Measurements from ENCODE around the gene KCNE4. TPM values are rescaled to one million over a fixed set of nuclear protein-coding genes. Genes with fewer than 3 reads are reported as not detected.

KCNE4 gene
- total RNA-seq, 1 experiment from 2014 or later: not detected

- Mint-ChIP-seq H3K9me3 (ENCODE audit: unreplicated experiment) (peaks cover 8% of the 10 kb centered on the region), H3K4me1 (ENCODE audit: insufficient read depth, unreplicated experiment) (peaks cover 6% of the 10 kb centered on the region), H3K36me3 (ENCODE audit: insufficient read depth, unreplicated experiment) (no peaks in the 10 kb centered on the region), H3K27ac (ENCODE audit: low read depth, unreplicated experiment) (no peak overlapping the region), H3K27me3 (ENCODE audit: insufficient read depth, unreplicated experiment) (no peaks in the 10 kb centered on the region), H3K4me3 (ENCODE audit: unreplicated experiment) (no peak overlapping the region)
- POLR2A ChIA-PET: no interaction called here
- intact Hi-C loops (cut with micrococcal nuclease): no loop called here
- no TSS peak for BruUV-seq (replicated peaks)
- CTCF ChIA-PET: interaction anchor here (1.8 kb wide), 1 partner anchor 9 kb away, joined by 11 read pairs; no protein-coding TSS in a partner anchor
- DNase-seq (ENCODE audit: unreplicated experiment): no peak
- no peak for TF ChIP-seq CTCF (IDR thresholded peaks at IDR 0.05; ENCODE audit: unreplicated experiment)
Measured at GRCh38 chr2:223092667-223093066, 40.7 kb downstream of the KCNE4 start.

GRCh38 chr2:223093436-223094241 lies 41.6 kb downstream of the KCNE4 start:
- no TSS peak for BruUV-seq (replicated peaks)
- ChIA-PET POLR2A (no interaction called here), CTCF (no interaction called here)
- Mint-ChIP-seq H3K36me3 (ENCODE audit: insufficient read depth, unreplicated experiment) (no peaks in the 10 kb centered on the region), H3K27ac (ENCODE audit: low read depth, unreplicated experiment) (no peak overlapping the region), H3K4me3 (ENCODE audit: unreplicated experiment) (no peak overlapping the region), H3K27me3 (ENCODE audit: insufficient read depth, unreplicated experiment) (no peaks in the 10 kb centered on the region), H3K9me3 (ENCODE audit: unreplicated experiment) (peaks cover 8% of the 10 kb centered on the region), H3K4me1 (ENCODE audit: insufficient read depth, unreplicated experiment) (peaks cover 6% of the 10 kb centered on the region)
- no peak for TF ChIP-seq CTCF (IDR thresholded peaks at IDR 0.05; ENCODE audit: unreplicated experiment)
- intact Hi-C loops (cut with micrococcal nuclease): no loop called here
- peak; percentile 45 for DNase-seq (ENCODE audit: unreplicated experiment)

GRCh38 chr2:223095207-223095606 lies 43.2 kb downstream of the KCNE4 start:
- POLR2A ChIA-PET: no interaction called here
- peaks cover 8% of the 10 kb centered on the region for H3K9me3 Mint-ChIP-seq (ENCODE audit: unreplicated experiment)
- no peak overlapping the region for H3K4me3 Mint-ChIP-seq (ENCODE audit: unreplicated experiment)
- no peak for DNase-seq (ENCODE audit: unreplicated experiment)
- no TSS peak for BruUV-seq (replicated peaks)
- H3K36me3 Mint-ChIP-seq (ENCODE audit: insufficient read depth, unreplicated experiment): no peaks in the 10 kb centered on the region
- peaks cover 7% of the 10 kb centered on the region for H3K4me1 Mint-ChIP-seq (ENCODE audit: insufficient read depth, unreplicated experiment)
- CTCF ChIA-PET: interaction anchor here (0.6 kb wide), 1 partner anchor 22 kb away, joined by 3 read pairs; no protein-coding TSS in a partner anchor
- intact Hi-C loops (cut with micrococcal nuclease): no loop called here
- H3K27me3 Mint-ChIP-seq (ENCODE audit: insufficient read depth, unreplicated experiment): no peaks in the 10 kb centered on the region
- no peak for TF ChIP-seq CTCF (IDR thresholded peaks at IDR 0.05; ENCODE audit: unreplicated experiment)
- H3K27ac Mint-ChIP-seq (ENCODE audit: low read depth, unreplicated experiment): no peak overlapping the region

GRCh38 chr2:223096235-223096970 lies 44.4 kb downstream of the KCNE4 start:
- no TSS peak for BruUV-seq (replicated peaks)
- Mint-ChIP-seq H3K4me3 (ENCODE audit: unreplicated experiment) (no peak overlapping the region), H3K36me3 (ENCODE audit: insufficient read depth, unreplicated experiment) (no peaks in the 10 kb centered on the region), H3K27ac (ENCODE audit: low read depth, unreplicated experiment) (no peak overlapping the region), H3K27me3 (ENCODE audit: insufficient read depth, unreplicated experiment) (no peaks in the 10 kb centered on the region), H3K9me3 (ENCODE audit: unreplicated experiment) (peaks cover 8% of the 10 kb centered on the region), H3K4me1 (ENCODE audit: insufficient read depth, unreplicated experiment) (peaks cover 6% of the 10 kb centered on the region)
- no peak for DNase-seq (ENCODE audit: unreplicated experiment)
- ChIA-PET POLR2A (interaction anchor here (0.6 kb wide), 1 partner anchor 24 kb away, joined by 3 read pairs; no protein-coding TSS in a partner anchor), CTCF (interaction anchor here (0.8 kb wide), 1 partner anchor 125 kb away, joined by 3 read pairs; no protein-coding TSS in a partner anchor)
- intact Hi-C loops (cut with micrococcal nuclease): no loop called here
- no peak for TF ChIP-seq CTCF (IDR thresholded peaks at IDR 0.05; ENCODE audit: unreplicated experiment)
